ENCODE data around the gene ZEB2.

The ZEB2 gene

DNA sequence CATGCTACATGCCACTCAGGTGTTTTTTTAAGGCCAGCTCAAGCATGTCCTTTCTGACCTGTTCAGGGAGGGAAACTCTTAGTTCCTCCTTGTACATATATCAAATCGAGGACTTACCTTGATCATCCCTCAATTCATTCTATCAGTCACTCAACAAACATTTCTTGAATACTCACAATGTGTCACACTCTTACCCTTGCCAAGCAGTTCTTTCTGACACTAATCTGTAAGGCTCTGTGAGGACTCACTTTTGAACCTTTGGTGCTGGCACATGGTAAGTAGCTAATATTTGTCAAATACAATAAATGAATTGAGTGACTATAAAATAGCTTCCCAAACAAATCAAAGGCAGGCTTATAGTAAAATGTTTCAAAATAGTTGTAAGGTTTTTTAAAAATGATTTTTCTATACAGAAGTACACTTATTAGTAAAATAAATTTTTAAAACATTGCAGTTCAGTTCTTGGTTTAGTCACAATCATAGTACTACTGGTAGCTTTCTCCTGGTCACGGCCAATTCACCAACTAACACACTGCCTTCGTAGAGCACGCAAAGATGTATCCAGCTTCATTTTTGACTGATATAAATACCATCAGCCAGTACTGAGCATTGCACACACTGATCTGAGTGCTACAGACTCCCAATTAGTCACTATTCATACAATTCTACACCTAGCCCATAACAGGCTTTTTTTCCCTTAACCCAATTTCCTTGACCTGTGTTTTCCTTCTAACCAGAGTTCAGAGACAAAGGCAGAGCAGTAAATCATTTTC is 50.9 kb downstream of the ZEB2 start:
- DNase-seq, result no peak

DNA sequence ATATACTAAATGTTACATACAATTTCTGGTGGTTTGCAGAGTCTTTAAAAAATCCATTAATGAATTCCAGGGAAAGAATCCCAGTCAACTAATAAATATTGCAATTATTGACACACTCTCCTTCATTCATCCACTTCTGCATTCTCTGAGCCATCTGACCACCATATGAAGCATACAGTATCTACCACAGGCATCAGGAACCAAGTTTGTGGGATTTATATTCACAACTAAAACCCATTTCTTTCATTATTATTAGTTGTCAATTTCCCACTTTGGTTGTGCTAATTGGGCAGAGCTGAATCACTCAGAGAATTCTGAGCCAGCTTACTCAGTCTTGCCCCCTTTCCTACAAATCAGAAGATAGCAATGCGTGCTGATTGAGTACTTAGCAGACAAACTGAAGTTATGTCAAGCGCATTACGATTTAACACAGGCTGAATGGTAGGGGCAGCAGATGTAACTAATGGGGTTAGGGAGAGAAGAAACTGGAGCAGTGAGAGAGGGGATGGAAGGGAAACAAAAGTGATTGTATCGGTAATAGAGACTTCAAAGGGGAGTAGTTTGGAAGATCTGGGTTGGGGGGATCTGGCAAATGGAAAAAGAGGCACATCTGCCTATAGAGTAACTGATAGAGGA is 52.3 kb downstream of the ZEB2 start:
- DNase-seq, result no peak

DNA sequence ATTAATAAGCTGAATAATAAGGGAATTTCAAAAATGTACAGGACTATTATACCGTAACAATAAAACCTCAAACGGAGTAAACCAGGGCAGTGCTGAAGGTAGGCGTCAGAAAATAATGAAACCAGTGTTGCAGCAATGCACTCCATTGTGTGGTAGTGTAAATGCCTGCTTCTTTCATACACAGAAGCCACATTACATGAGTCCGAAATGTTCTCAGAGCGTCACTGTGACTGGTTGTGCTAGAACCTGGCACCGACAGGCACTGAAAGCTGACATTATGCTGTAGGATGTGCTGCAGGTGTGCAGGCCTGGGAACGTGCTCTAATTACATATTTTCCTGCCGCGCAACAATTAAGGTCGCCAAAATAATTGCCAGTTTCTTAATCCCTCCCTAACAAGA is 53.3 kb downstream of the ZEB2 start:
- no peak for DNase-seq

DNA sequence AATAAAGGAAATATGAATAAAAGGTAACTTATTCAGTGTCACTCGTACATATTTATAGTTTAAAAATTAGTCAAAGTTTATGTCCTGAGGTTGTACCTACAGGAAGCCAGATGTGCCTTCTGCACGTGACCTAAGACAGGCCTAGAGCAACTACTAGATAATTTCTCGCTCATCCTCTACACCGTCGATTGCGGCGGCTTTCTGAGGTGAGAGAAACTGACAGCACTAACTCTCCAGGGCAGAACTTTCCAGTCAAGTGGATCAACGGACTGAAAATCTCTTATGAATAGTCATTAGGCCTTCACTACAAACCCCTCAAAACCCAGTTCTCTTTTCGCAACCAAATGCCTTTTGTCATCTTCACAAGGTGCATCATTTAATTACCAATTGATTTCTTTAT is 54.2 kb downstream of the ZEB2 start:
- DNase-seq, result no peak

DNA sequence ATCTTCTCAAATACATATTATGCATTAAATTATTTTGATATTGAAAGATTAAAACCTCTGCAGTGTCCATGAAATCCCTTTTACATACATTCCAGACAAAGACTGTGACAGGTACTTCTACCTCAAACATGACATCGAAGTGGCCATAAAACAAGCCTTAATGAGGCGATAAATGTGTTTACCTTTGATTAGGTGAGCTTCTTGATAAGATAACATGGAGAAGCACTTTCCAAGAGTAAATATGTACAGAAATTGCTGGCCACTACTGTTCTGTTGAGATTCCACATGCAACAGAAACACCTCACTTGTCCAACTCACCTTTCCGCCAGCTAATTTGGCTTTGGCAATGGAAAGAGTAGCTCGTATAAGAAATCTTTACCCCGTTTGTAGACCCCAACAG is 55.2 kb downstream of the ZEB2 start:
- DNase-seq, result no peak

- no peak for DNase-seq
Measured at GRCh38 chr2:144463266-144463665, 56.7 kb downstream of the ZEB2 start.

DNA sequence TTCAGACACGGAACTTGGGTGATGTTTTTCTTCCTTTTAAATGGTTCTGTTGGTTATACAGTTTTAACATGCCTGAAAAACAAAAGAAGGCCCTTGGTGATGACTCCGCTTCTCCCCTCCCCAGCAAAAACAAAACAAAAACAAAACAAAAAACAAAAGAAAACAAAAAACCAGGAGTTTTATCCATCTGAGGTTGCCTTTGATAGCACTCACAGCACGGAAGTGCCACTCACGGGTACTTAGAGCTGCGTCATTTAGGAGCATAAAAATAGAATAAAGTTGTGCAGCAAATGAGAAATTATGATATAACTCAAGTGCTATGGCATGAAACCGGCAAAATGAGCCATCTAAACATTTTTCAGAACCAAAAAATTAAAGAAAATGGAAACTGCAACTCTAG is 57.7 kb downstream of the ZEB2 start:
- no peak for DNase-seq

- DNase-seq, result peak; percentile 20
Measured at GRCh38 chr2:144461308-144461766, 58.6 kb downstream of the ZEB2 start.

GRCh38 chr2:144460727-144461307 is 59.1 kb downstream of the ZEB2 start:
- no peak for DNase-seq

- DNase-seq, result no peak
Measured at GRCh38 chr2:144459937-144460336, 60.0 kb downstream of the ZEB2 start.

GRCh38 chr2:144459286-144459685 is 60.6 kb downstream of the ZEB2 start:
- no peak for DNase-seq

GRCh38 chr2:144458541-144458940 is 61.4 kb downstream of the ZEB2 start:
- no peak for DNase-seq

GRCh38 chr2:144456680-144457079 is 63.2 kb downstream of the ZEB2 start:
- no peak for DNase-seq

DNA sequence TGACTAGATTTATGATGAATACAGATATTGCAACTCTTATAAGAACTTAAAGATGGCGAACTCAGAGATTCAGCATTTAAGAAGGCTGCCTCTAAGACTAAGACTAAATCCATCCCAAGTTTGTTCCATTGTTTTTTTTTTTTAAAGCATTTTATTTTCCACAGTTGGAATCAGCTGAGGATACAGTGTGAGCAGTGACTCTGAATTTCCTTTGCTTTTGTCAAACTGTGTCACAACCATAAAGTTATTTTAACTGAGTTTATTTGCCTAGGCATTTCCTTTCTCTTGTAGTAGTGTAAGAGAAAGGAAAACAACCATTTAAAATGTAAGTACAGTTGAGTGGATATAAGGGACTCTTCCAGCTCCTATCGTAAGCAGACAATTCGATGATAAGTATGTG is 63.9 kb downstream of the ZEB2 start:
- DNase-seq, result no peak

- DNase-seq, result no peak
Measured at GRCh38 chr2:144454466-144455287, 65.2 kb downstream of the ZEB2 start.

GRCh38 chr2:144453486-144454158 is 66.3 kb downstream of the ZEB2 start:
- DNase-seq, result no peak

- no peak for DNase-seq
Measured at GRCh38 chr2:144452989-144453336, 67.0 kb downstream of the ZEB2 start.

DNA sequence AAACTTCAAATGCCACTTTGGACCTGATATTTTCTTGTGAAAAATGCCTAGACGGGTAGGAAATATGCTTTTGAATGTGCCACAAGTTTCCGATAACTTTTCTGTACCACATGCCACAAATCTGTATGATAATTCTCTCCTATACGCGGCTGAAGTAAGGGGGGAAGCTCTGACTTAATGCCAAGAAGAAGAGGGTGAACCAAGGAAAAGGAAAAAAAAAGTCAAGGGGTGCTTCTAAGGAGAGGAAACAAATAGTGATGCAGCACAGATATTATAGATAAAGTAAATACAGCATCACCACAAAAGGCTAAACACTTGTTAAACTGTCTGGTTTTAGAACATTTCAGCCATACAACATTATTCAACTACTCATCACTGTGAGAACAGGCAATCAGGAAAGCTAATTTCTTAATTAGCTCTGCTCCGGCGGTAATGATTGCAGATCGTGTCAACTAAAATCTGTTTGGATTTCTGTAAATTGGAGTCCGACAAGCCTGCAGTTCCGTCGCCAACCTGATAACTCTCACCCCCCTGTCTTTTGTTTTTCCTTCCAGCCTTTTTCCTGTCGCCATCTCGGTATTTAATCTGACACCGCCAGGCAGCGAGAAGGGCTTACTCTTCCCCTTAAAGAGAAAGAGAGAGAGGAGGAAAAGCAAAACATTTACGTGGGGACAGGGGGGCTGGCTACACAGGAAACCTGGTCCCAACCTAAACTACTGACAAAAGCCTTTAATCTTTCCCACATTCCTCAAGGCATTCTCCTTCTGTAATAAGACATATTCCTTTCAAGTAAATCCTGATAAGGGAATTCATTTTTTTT is 67.5 kb downstream of the ZEB2 start:
- no peak for DNase-seq

DNA sequence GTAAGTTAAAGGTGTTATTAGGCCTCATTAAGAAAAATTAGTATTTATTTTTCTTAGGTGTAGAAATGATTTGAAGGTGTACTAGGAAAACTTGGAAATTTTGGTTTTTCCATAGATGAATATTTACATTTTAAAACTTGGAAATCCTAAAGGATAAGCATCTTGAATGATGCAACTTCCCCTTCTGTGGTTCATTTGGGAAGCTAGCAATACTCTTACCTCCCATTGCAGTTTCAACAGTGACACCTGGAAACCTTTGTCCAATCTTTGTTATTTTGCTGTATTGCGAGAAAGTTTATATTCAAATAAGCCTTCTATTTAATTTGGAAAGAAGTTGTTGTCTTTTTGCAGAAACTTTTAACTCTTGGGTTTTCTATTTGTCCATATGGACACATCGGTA is 68.5 kb downstream of the ZEB2 start:
- no peak for DNase-seq

DNA sequence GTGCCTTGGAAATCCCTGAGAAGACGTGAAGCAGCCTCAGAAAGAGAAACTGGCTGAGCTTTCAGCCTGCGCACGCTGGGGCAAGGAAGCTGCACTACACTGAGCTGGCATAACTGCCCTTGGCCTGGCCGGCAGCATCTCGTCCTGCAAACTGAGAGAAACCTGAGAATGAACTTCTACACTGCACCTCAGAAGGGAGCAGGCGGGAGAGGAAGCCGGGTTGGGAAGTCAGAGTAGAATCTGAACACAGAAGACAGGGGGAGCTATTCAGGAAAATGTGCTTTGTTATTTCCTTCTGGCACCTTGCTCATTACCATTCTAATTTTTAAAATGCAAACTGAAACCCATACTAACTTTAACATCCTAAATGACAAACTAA is 70.9 kb downstream of the ZEB2 start:
- no peak for DNase-seq

GRCh38 chr2:144448389-144449027 is 71.4 kb downstream of the ZEB2 start:
- no peak for DNase-seq

DNA sequence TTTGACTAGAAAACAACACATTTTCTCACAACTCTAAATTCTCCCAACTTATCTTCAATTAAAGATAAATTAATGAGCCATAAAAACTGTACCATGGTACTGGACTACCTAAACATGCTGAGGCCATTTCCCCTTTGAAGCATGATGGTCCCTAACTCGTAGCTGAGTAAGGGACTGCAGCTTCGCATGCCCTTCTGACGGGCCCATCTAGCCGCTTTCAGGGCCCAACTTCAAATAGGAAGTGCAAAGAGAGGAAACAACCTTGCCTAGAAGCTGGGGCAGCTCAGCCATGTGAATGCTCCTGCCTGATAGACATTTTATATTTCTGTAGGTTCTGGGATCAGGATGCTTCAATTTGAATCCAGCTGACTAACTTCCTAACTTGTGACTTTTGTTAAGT is 72.4 kb downstream of the ZEB2 start:
- DNase-seq, result no peak
